Measurements from ENCODE around the gene CDH1.

GRCh38 chr16:68851601-68852000, 114.5 kb downstream of the CDH1 start:
- TF ChIP-seq POLR2AphosphoS5 (IDR thresholded peaks at IDR 0.05) (no peak), CTCF (IDR thresholded peaks at IDR 0.05) (no peak), EP300 (IDR thresholded peaks at IDR 0.05) (no peak), POLR2A (IDR thresholded peaks at IDR 0.05) (no peak)
